GM12864 (cell line): ENCODE results near the gene PGBD1.

ENCODE experiments used
- DNase-seq: peaks from one replicate; pipeline ENCODE4 v3.0.0-alpha.2; 2011; ENCODE audit warnings: low read depth
- H3K4me3 ChIP-seq: 2 replicates; pipeline ENCODE4 v1.5.1; 2011; ENCODE audit warnings: mild to moderate bottlenecking, low read depth, low read length, control low read depth
- TF ChIP-seq, protein P1 (sequence below): IDR thresholded peaks from 2 replicates; pipeline ENCODE4 v1.5.1; 2011; ENCODE audit warnings: low read depth, mild to moderate bottlenecking, moderate library complexity, low read length, control low read depth, inconsistent platforms; ENCODE audit errors: missing control alignments

The PGBD1 gene

DNA sequence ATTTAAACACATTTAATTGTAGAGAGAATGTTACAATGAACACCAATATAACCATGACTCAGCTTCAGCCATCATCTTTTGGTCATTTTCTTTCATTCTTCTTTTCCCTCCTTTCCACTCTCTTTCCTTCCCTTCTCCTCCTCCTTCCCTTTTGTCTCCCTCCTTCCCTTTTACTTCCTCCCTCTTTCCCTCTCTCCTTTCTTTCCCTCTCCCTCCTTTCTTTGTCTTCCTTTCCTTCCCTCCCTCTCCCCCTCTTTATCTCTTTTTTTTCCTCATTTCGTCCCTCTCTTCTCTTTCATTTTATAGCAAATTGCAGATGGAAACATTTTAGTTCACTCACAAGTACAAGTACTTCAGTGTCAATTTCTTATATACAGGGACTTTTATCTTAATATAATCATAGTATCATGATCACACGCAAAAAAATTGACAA is 70.1 kb downstream of the PGBD1 start:
- no peak overlapping the region for H3K4me3 ChIP-seq
- no peak for DNase-seq
- TF ChIP-seq, protein P1, sequence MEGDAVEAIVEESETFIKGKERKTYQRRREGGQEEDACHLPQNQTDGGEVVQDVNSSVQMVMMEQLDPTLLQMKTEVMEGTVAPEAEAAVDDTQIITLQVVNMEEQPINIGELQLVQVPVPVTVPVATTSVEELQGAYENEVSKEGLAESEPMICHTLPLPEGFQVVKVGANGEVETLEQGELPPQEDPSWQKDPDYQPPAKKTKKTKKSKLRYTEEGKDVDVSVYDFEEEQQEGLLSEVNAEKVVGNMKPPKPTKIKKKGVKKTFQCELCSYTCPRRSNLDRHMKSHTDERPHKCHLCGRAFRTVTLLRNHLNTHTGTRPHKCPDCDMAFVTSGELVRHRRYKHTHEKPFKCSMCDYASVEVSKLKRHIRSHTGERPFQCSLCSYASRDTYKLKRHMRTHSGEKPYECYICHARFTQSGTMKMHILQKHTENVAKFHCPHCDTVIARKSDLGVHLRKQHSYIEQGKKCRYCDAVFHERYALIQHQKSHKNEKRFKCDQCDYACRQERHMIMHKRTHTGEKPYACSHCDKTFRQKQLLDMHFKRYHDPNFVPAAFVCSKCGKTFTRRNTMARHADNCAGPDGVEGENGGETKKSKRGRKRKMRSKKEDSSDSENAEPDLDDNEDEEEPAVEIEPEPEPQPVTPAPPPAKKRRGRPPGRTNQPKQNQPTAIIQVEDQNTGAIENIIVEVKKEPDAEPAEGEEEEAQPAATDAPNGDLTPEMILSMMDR = no peak
